NCI-H2081 (cell line): Measurements from ENCODE around the gene OR13C2.
"Not testable (repeated sequence)": the region's sequence is repeated elsewhere in the genome, so short reads cannot be mapped to it uniquely, and the experiment has no call there.

Experiments used
- DNase-seq, 2 experiments: peaks; one replicate each; lab custom pipeline; 2025; lab: John Stamatoyannopoulos, UW

The OR13C2 gene, protein sequence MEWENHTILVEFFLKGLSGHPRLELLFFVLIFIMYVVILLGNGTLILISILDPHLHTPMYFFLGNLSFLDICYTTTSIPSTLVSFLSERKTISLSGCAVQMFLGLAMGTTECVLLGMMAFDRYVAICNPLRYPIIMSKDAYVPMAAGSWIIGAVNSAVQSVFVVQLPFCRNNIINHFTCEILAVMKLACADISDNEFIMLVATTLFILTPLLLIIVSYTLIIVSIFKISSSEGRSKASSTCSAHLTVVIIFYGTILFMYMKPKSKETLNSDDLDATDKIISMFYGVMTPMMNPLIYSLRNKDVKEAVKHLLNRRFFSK

DNA sequence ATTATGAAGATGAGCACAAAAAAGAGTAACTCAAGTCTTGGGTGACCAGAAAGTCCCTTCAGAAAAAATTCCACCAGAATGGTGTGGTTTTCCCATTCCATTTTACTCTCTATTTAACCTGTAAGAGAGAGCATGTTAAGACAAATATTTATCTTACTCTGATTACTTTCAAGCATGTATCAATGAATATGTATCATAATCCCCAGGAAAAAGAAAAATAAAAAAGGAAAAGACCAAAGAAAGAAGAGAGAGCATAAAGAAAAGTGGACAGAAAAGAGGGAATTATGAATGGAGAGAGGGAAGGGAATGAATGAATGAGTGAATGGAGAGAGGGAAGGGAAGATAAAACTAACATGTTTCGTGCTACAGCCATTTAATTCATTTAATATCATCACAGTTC, at the start of gene OR13C2:
TSS of gene OR13C2 (minus strand) at position 101 of the 400 bp plus-strand sequence. CDS start at position 101, 0 bp downstream.
- DNase-seq, result not testable (repeated sequence)

DNA sequence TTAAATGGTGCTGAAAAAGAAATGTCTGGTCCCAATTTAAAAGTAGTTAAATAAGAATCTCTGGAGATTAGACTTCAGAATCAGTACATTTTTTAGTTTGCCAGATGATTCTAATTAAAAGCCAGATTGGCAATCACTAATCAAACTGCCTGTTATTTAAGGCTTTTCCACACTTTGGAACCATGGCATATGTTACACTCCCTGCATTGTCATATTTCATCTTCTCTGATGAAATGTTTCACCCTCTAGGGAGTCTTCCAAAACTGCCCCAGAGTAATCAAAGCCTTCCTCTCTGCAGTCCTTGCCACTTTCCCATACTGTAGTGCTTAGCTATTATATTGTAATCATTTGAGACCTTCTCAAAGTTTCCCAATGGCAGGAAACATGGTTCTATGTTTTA, 30.0 kb upstream of the OR13C2 start:
- DNase-seq, result no peak

DNA sequence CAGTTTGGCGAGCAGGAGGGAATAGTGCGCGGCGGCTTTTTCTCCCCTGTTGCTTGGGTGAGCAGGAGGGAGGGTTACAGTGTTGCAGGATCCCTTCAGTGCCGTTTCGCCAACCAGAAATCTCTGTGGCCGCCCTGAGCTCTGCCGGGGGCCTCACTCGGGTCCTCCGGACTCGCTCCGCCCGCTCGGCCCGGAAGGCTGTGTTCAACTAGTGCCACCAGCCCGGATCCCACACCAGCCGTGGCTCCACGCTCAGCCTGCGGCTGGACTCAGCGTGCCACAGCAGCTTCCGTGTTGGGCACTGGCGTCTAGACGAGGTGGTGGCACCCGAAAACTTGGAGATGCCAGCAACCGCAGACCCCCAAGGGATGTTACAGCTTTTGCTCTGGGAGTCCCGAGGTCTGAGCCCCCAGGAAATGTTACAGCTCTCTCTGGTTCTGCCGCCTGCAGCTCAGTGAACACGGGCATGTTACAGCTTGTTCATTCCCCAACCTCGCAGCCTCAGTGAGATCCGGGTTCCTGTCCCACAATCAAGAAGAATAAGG, 28.6 kb upstream of the OR13C2 start:
- no peak for DNase-seq

DNA sequence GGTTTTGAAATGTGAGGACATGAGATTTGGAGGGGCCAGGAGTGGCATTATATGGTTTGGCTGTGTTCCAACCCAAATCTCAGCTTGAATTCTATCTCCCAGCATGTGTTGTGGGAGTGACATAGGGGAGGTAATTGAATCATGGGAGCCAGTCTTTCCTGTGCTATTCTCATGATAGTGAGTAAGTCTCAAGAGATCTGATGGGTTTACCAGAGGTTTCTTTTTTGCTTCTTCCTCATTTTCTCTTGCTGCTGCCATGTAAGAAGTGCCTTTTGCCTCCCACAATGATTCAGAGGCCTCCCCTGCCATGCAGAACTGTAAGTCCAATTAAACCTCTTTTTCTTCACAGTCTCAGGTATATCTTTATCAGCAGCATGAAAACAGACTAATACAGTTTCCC, 20.5 kb upstream of the OR13C2 start:
- not testable (repeated sequence) for DNase-seq

DNA sequence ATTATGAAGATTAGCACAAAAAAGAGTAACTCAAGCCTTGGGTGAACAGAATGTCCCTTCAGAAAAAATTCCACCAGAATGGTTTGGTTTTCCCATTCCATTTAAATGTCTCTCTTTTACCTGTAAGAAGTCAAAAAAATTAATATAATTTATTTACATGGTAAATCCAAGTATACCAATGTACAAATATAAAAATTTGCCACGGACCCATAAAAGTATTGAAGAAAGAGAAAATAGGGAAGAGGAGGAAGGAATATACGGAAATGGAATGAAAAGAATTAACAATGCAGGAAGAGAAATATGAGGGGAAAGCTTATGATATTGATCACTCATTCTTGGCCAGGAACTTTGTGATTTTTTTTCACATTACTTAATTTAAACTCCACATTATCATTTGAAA, 12.7 kb upstream of the OR13C2 start, which contains the start of gene OR13C9:
TSS of gene OR13C9 (minus strand) at position 101 of the 400 bp plus-strand sequence. CDS start at position 101, 0 bp downstream.
- DNase-seq, result no peak

DNA sequence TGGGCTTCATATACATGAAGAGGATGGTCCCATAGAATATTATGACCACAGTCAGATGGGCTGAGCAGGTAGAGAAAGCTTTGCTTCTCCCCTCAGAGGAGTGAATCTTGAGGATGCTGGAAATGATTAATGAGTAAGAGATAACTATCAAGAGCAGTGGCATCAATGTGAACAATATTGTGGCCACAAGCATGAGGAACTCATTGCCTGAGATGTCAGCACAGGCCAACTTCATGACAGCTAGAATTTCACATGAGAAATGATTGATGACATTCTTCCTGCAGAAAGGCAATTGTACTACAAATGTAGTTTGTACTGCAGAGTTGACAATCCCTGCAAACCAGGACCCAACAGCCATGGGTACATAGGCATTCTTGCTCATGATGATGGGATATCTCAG, 12.0 kb upstream of the OR13C2 start:
- no peak for DNase-seq

DNA sequence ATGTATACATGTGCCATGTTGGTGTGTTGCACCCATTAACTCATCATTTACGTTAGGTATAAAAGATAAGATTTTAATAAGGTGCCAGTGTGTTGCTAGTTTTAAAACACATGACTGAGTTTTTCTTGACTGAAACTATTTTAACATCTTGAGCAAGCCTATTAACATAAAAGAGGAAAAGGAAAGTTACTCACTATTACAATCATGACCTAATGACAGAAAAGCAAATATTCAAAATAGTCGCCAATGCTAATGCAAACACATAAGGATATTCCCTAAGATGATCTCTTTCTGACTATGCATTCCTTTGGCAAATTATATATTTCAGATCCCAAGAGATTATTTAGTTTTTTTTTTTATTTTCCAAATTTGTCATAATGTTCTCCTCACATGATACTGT, 5.8 kb upstream of the OR13C2 start:
- no peak for DNase-seq

DNA sequence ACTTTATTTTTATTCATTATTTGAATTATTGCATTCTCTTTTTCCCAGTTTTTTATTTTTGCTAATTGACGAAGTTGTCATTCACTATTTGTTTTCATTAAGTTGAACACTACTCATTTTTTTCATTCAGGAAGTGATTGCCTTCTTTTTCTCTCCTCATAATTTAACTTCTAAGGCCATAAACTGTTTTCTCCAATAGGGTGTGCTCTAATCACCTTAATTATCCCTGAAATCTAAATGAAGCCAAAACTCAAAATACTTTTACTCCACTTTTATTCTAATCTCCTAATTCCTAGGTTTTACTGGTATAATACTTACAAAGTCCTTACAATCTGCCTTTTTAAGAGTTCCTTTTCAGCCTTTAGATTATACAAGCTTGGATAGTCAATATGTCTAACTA, 2.9 kb upstream of the OR13C2 start:
- DNase-seq, result no peak

DNA sequence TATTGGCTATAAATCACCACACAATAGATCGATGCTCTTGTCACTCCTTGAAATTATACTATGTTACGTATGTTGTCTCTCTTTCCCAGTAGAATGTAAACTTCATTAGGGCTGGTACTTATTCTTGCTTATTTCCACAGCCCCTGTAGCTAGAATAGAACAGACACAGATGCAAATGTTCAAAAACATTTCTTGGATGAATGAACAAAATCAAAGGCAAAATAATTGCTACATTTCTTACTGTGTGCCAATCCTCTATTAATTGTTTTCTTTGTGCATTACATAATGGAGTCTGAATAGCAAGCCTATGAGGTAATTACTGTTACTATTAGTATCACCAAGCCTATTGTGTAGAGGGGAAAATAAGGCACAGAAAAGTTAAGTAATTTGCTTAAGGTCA, 725 bp upstream of the OR13C2 start:
- peak in 1 of 2 experiments; percentile 31 for DNase-seq

DNA sequence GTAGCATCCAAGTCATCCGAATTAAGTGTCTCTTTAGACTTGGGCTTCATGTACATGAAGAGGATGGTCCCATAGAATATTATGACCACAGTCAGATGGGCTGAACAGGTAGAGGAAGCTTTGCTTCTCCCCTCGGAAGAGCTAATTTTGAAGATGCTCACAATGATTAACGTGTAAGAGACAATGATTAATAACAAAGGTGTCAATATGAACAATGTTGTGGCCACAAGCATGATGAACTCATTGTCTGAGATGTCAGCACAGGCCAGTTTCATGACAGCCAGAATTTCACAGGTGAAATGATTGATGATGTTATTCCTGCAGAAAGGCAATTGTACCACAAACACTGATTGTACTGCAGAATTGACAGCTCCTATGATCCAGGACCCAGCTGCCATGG, 626 bp downstream of the OR13C2 start:
- no peak for DNase-seq

DNA sequence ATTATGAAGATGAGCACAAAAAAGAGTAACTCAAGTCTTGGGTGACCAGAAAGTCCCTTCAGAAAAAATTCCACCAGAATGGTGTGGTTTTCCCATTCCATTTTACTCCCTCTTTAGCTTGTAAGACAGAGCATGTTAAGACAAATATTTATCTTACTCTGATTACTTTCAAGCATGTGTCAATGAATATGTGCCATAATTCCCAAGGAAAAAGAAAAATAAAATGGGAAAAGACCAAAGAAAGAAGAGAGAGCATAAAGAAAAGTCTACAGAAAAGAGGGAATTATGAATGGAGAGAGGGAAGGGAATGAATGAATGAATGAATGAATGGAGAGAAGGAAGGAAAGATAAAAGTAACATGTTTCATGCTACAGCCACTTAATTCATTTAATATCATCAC, 6.1 kb downstream of the OR13C2 start, which contains the start of gene OR13C5:
TSS of gene OR13C5 (minus strand) at position 101 of the 400 bp plus-strand sequence. CDS start at position 101, 0 bp downstream.
- DNase-seq, result not testable (repeated sequence)

DNA sequence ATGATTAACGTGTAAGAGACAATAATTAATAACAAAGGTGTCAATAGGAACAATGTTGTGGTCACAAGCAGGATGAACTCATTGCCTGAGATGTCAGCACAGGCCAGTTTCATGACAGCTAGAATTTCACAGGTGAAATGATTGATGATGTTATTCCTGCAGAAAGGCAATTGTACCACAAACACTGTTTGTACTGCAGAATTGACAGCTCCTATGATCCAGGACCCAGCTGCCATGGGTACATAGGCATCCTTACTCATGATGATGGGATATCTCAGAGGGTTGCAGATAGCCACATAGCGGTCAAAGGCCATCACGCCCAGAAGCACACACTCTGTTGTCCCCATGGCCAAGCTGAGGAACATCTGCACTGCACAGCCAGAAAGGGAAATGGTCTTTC, 6.7 kb downstream of the OR13C2 start:
- DNase-seq, result not testable (repeated sequence)

DNA sequence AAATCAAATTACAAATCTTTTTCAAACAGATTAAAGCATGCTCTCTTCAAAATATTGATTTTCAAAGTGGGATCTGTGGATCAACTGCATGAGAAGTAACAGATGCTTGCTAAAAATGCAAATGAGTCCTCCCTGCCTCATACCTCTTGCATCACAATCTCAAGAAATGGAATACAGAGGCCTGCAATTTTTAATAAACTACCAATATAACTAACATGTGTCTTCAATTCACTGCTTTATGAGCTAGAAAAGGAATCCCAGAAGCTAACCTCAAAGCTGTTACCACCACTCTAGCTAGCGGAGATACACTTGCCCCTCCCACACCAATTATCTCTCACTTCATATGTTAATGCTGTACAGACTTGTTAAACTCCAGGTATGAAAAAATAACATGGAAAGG, 15.8 kb downstream of the OR13C2 start:
- no peak for DNase-seq

DNA sequence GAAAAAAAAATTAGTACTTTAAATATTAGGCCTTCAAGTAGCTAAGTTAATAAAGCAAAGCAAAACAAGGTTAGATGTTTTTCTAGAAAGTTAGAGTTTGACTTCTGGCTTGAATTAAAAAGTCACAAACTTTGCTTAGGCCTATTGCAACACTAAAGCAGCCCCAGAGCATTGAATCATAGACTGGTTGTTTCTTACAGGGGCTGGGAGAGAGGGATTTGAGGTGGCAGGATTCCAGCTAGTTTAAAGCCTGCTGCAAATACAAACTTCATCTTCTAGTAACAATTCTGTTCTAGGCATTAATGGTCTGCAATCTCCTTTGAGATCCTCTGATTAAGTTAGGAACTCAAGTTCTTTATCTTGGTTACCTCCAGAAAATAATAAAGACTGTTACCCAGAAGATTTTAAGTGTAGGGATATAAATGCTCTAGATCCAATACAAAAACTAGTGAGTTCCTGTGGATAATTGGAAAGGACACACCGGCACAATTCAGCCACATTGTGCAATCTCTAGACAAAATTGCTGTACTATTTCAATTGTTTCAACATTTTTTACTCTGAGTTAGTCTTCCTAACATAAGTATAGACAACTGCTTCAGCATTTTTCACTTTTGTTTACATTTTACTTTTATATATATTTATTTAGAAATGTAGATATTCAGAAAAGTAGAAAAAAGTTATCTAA, 18.8 kb downstream of the OR13C2 start:
- no peak for DNase-seq

DNA sequence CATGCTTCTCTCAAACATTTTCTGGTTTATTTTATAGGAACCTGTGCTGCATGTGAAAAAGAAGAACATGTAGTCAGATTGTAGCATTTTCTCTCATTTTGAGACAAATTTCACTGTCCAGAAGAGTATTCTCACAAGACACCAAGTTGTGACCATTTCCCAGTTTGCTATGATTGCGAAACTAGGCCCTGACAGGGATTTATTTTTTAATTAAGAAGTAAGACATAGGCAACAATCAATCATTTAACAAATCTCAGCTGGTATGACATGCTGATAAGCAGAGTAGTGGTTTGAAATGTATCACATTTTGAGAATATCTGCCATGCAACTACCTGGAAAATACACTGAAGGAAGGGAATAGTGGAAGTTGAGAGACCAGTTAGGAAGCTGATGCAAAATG, 24.9 kb downstream of the OR13C2 start:
- no peak for DNase-seq

DNA sequence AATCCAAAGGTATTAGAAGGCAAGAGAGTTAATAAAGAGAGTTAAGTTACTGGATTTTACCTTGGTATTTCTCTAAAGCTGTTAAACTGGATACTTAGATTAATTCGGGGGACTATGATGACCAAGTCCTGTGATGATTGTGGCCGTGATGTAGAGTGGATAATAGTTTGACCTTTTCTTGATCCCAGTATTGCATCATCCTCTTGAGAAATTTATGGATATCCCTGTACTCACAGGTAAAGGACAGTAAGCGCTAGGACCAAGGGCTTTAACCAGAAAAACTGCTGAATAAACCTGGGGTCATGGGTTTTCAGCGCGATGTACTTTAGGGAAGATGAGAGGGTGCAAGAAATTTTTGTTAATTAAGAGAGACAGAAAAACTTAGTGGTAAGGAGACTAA, 28.2 kb downstream of the OR13C2 start:
- no peak for DNase-seq

DNA sequence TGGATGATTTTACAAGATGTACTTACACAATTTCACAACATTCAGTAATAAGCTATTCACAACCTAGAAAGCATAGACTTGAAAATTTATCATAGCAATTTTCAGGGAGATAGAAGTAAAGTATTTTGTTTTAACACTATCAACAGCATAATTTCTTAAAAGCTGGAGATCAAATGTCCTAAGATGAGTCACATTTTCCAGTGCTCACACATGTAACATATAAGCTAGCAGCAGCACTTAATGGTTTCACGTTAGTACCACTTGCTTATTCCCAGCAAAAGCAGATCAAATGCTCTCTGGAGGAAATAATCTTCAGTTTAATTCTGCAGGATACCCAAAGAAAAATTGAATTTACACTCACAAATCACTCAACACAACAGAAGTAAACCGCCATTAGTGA, 30.0 kb downstream of the OR13C2 start:
- DNase-seq, result no peak

DNA sequence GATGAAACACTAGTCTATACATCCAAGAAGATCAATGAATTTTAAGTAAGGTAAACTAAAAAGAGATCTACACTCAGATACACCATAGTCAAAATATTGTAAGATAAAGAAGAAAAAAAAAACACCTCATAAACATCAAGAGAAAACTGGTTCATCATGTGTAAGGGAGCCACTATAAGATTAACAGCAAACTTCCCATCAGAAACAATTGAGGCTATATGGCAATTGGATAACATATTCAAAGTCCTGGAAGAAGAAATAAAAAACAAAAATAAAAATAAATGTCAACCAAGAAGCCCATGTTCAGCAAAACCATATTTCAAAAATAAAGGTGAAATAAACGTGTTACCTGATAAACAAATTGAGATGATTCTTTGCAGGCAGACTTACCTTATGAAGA, 32.8 kb downstream of the OR13C2 start:
- DNase-seq, result no peak

DNA sequence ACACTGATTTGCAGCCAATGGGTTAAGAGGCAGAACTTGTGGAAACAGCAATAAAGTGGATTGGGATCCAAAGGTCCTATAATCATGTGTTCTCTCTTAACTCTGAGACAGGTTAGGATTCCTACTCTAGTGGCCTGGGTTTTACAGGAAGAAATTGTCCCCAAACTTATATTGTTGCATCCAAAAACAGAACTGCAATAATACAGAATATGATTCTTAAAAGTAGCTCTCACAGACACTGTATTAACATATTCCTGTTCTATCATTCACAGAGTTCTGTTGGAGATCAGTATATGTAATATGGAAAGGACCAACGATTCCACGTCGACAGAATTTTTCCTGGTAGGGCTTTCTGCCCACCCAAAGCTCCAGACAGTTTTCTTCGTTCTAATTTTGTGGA, 36.6 kb downstream of the OR13C2 start, which contains the start of gene OR13C8:
TSS of gene OR13C8 (plus strand) at position 301 of the 400 bp plus-strand sequence. CDS start at position 301, 0 bp downstream.
- no peak for DNase-seq

DNA sequence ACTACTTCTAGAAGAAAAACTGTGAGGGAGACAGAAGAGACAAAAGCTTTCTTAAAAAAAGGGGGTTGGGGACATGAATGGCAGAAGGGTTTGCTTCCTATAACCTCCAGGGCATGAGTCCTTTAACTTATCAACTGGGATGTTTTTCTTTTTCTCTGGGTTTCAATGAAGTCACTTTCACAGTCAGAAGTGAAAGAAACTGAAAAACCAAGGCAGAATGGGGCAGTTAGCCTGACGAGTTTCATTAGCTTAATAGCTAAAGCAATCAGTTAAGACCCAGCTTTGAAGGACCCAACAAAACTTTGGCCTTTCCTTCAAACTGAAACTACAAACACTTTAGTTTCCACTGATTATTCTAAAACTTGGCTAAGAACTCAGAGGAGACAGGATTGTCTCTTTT, 41.1 kb downstream of the OR13C2 start:
- DNase-seq, result no peak

DNA sequence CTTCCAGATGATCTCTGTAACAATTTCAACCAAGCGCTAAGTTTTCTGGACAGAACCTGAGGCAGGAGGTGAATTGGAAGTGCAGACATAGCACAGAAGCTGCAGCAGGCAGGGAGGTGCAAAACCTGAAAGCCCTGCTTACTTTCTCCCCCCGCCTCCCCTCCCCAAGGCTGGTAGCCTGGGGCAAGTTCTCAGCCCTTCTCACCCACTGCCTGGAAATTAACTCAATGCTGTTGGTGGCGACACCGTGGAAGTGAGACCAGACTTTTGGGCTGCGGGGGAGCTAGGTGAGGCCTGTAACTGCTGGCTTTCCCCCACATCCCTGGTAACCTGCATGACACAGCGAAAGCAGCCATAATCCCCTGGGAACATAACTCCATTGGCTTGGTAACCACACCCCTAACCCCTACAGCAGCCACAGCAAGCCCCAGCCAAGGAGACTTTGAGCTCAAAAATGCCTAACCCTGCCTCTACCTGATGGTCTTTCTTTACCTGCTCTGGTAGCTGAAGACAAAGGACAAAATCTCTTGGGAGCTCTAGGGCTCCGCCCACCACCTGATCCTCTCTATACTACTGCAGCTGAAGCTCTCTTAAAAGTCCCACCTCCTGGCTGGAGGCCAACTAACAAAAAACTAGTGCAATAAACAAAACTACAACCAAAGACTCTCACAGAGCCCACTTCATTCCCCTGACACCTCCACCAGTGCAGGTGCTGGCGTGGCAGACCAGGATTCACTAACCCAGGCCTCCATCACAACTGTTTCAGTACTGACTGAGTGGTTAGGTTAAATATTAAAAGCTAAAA, 48.4 kb downstream of the OR13C2 start:
- no peak for DNase-seq

DNA sequence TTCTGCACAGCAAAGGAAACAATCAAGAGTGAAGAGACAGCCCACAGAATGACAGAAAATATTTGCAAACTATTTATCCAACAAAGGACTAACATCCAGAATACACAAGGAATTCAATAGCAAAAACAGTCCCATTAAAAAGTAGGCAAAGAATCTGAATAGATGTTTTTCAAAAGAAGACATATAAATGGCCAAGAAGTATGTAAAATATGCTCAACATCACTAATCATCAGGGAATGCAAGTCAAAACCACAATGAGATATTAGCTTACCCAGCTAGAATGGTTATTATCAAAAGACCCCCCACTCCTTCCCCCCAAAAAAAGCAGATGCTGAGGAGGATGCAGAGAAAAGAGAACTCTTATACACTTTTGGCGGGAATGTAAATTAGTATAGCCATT, 49.9 kb downstream of the OR13C2 start:
- no peak for DNase-seq
